HEK293T (cell line): Measurements from ENCODE around the gene VLDLR.

Source experiments
- CTCF ChIA-PET: fragments of 350-600 bp; formaldehyde crosslinking; extraction: SDS; loops from one replicate; lab custom pipeline; 2021; ENCODE audit warnings: antibody characterized with exemption, inconsistent platforms; lab: Yijun Ruan, JAX
- POLR2A ChIA-PET: fragments of 350-600 bp; formaldehyde crosslinking; extraction: SDS; loops from one replicate; lab custom pipeline; 2020; ENCODE audit warnings: antibody characterized with exemption, inconsistent platforms; lab: Yijun Ruan, JAX
- DNase-seq: peaks from one replicate; pipeline ENCODE4 v3.0.0; 2012; ENCODE audit warnings: mixed read lengths; ENCODE audit errors: extremely low spot score
- ARNT ChIP-seq: fragments of 450-650 bp; IDR thresholded peaks from 2 replicates; pipeline ENCODE4 v1.6.1; 2017; ENCODE audit warnings: mild to moderate bottlenecking
- BHLHE40 ChIP-seq: fragments of 450-650 bp; IDR thresholded peaks from 2 replicates; pipeline ENCODE4 v1.6.1; 2016; ENCODE audit warnings: mild to moderate bottlenecking, moderate library complexity, borderline replicate concordance
- CTBP1 ChIP-seq: fragments of 450-650 bp; IDR thresholded peaks from 2 replicates; pipeline ENCODE4 v1.6.1; 2016; ENCODE audit warnings: borderline replicate concordance
- ELF4 ChIP-seq: fragments of 450-650 bp; IDR thresholded peaks from 2 replicates; pipeline ENCODE4 v1.6.1; 2017; ENCODE audit warnings: antibody characterized with exemption
- FOXA1 ChIP-seq: fragments of 450-650 bp; IDR thresholded peaks from 2 replicates; pipeline ENCODE4 v1.6.1; 2016; ENCODE audit warnings: mild to moderate bottlenecking
- FOXK2 ChIP-seq: fragments of 450-650 bp; IDR thresholded peaks from 2 replicates; pipeline ENCODE4 v1.6.1; 2016; ENCODE audit warnings: mild to moderate bottlenecking
- FOXM1 ChIP-seq: fragments of 450-650 bp; IDR thresholded peaks from 2 replicates; pipeline ENCODE4 v1.6.1; 2017; ENCODE audit warnings: mild to moderate bottlenecking, borderline replicate concordance
- HDGF ChIP-seq: fragments of 450-650 bp; IDR thresholded peaks from 2 replicates; pipeline ENCODE4 v1.6.1; 2017; ENCODE audit warnings: antibody characterized with exemption, borderline replicate concordance
- L3MBTL2 ChIP-seq: fragments of 450-650 bp; conservative IDR thresholded peaks from 2 replicates; pipeline ENCODE4 v1.6.1; 2016; ENCODE audit warnings: mild to moderate bottlenecking
- LEF1 ChIP-seq: fragments of 450-650 bp; IDR thresholded peaks from 2 replicates; pipeline ENCODE4 v1.6.1; 2017; ENCODE audit warnings: mild to moderate bottlenecking, borderline replicate concordance
- NFRKB ChIP-seq: fragments of 450-650 bp; IDR thresholded peaks from 2 replicates; pipeline ENCODE4 v1.6.1; 2016; ENCODE audit warnings: mild to moderate bottlenecking, moderate library complexity
- PKNOX1 ChIP-seq: fragments of 450-650 bp; IDR thresholded peaks from 2 replicates; pipeline ENCODE4 v1.6.1; 2016
- SP1 ChIP-seq: fragments of 450-650 bp; IDR thresholded peaks from 2 replicates; pipeline ENCODE4 v1.6.1; 2017
- SUZ12 ChIP-seq: fragments of 450-650 bp; IDR thresholded peaks from 2 replicates; pipeline ENCODE4 v1.6.1; 2016; ENCODE audit warnings: mild to moderate bottlenecking
- TARDBP ChIP-seq: fragments of 450-650 bp; IDR thresholded peaks from 2 replicates; pipeline ENCODE4 v1.6.1; 2016
- ZNF384 ChIP-seq: fragments of 450-650 bp; IDR thresholded peaks from 2 replicates; pipeline ENCODE4 v1.6.1; 2016

VLDLR gene

GRCh38 chr9:2616692-2617377, 4.8 kb upstream of the VLDLR start:
- TF ChIP-seq TARDBP (no peak), FOXM1 (no peak), FOXA1 (no peak)
- DNase-seq, result no peak
- ChIA-PET POLR2A (no interaction called here), CTCF (no interaction called here)

- TF ChIP-seq BHLHE40, result no peak
- TF ChIP-seq L3MBTL2, result no peak
- TF ChIP-seq NFRKB, result no peak
- no peak for TF ChIP-seq FOXM1
- no peak for TF ChIP-seq ARNT
- no peak for TF ChIP-seq ELF4
- no peak for TF ChIP-seq HDGF
- TF ChIP-seq FOXK2, result no peak
- no peak for TF ChIP-seq SUZ12
- ChIA-PET CTCF (no interaction called here), POLR2A (no interaction called here)
- DNase-seq, result no peak
These were observed 3.3 kb upstream of the VLDLR start for GRCh38 chr9:2618289-2618688.

- TF ChIP-seq TARDBP (no peak), CTBP1 (no peak), ARNT (no peak), FOXM1 (no peak), LEF1 (no peak), ELF4 (no peak), PKNOX1 (no peak)
- DNase-seq, result peak; percentile 67
- POLR2A ChIA-PET, result no interaction called here
- CTCF ChIA-PET, result no interaction called here
These were observed 467 bp upstream of the VLDLR start for GRCh38 chr9:2620919-2621721.

GRCh38 chr9:2622461-2623287, 1.1 kb downstream of the VLDLR start:
- ChIA-PET CTCF (no interaction called here), POLR2A (no interaction called here)
- DNase-seq, result peak; percentile 18
- TF ChIP-seq FOXA1 (no peak), LEF1 (no peak), L3MBTL2 (0 out of 2 replicates have a peak, but pooled peaks have one; percentile 21), NFRKB (no peak), FOXM1 (no peak), CTBP1 (no peak)

- no peak for TF ChIP-seq NFRKB
- no peak for TF ChIP-seq ARNT
- TF ChIP-seq L3MBTL2, result no peak
- no peak for TF ChIP-seq FOXM1
- TF ChIP-seq BHLHE40, result no peak
- TF ChIP-seq HDGF, result no peak
- TF ChIP-seq SP1, result no peak
- no peak for TF ChIP-seq CTBP1
- no peak for TF ChIP-seq PKNOX1
- no peak for TF ChIP-seq FOXA1
- TF ChIP-seq ELF4, result no peak
- no peak for TF ChIP-seq SUZ12
- no peak for TF ChIP-seq TARDBP
- no peak for TF ChIP-seq LEF1
- no peak for TF ChIP-seq ZNF384
- TF ChIP-seq FOXK2, result no peak
- no peak for DNase-seq
- ChIA-PET CTCF (no interaction called here), POLR2A (no interaction called here)
These were observed 1.9 kb downstream of the VLDLR start for GRCh38 chr9:2623288-2624050.

- TF ChIP-seq FOXA1 (no peak), SUZ12 (no peak), NFRKB (no peak), SP1 (no peak), ZNF384 (no peak), FOXM1 (no peak), HDGF (no peak), TARDBP (no peak), BHLHE40 (no peak), FOXK2 (no peak), L3MBTL2 (no peak), LEF1 (no peak), PKNOX1 (no peak), ARNT (no peak), CTBP1 (no peak), ELF4 (no peak)
- ChIA-PET POLR2A (no interaction called here), CTCF (no interaction called here)
- no peak for DNase-seq
These were observed 2.6 kb downstream of the VLDLR start for GRCh38 chr9:2624051-2624682.
